Measurements from ENCODE around the gene ZC3H10. TPM values are rescaled to one million over a fixed set of nuclear protein-coding genes. Genes with fewer than 3 reads are reported as not detected.

Gene ZC3H10
- total RNA-seq, 1 experiment from 2014 or later = 8.7 TPM

DNA sequence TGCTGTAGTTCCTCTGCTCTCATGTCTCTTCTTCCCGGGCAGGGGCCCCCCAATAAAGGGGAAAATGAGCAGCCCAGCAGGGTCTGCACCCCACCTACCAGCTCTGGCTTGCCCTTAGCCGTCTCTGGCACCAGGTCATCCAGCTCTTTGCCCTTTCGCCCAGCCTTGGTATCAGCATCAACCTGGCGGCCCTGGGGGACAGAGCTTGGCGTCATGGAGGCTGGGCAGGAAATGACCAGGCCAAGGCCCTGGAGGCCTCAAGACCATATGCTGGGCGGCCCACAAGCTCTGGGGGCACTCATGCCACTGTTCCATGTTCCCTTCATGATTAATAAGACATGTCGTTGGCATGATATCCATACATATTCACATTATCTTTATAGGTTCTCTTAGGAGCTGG lies 54.8 kb downstream of the ZC3H10 start:
- H4K20me1 ChIP-seq (ENCODE audit: insufficient read depth) = no peaks in the 10 kb centered on the region
- H3K27ac ChIP-seq (ENCODE audit: low read depth, low read length) = no peak overlapping the region
- H3K4me2 ChIP-seq (ENCODE audit: low read length) = no peak overlapping the region
- TF ChIP-seq, protein P1, sequence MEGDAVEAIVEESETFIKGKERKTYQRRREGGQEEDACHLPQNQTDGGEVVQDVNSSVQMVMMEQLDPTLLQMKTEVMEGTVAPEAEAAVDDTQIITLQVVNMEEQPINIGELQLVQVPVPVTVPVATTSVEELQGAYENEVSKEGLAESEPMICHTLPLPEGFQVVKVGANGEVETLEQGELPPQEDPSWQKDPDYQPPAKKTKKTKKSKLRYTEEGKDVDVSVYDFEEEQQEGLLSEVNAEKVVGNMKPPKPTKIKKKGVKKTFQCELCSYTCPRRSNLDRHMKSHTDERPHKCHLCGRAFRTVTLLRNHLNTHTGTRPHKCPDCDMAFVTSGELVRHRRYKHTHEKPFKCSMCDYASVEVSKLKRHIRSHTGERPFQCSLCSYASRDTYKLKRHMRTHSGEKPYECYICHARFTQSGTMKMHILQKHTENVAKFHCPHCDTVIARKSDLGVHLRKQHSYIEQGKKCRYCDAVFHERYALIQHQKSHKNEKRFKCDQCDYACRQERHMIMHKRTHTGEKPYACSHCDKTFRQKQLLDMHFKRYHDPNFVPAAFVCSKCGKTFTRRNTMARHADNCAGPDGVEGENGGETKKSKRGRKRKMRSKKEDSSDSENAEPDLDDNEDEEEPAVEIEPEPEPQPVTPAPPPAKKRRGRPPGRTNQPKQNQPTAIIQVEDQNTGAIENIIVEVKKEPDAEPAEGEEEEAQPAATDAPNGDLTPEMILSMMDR (IDR thresholded peaks at IDR 0.05 in 2 of 3, conservative IDR thresholded peaks at IDR 0.05 in 1 of 3; ENCODE audit: borderline replicate concordance in 1 of 3, insufficient read depth in 1 of 3, low read depth in 2 of 3, low read length in 2 of 3) = no peak
- TF ChIP-seq SRF (IDR thresholded peaks at IDR 0.05; ENCODE audit: low read depth) = no peak
- ChIA-PET RAD21 (ENCODE audit: low non-redundant PET in 1 of 2, low total read pairs in 2 of 2, uncharacterized antibody in 2 of 2, unreplicated experiment in 2 of 2) (no interaction called here), POLR2A (no interaction called here), CTCF (no interaction called here)
- no peaks in the 10 kb centered on the region for H3K9me3 ChIP-seq (ENCODE audit: control insufficient read depth in 1 of 2, insufficient read depth in 1 of 2, low read depth in 1 of 2, low read length in 2 of 2)
- no peaks in the 10 kb centered on the region for H3K79me2 ChIP-seq (ENCODE audit: insufficient read depth, low read length)
- no peaks in the 10 kb centered on the region for H3K27me3 ChIP-seq (ENCODE audit: insufficient read depth, low read length)
- H3K4me1 ChIP-seq (ENCODE audit: control insufficient read depth in 1 of 2, insufficient read depth in 2 of 2, low read length in 2 of 2) = no peaks in the 10 kb centered on the region
- BruUV-seq (replicated peaks) = no TSS peak
- DNase-seq (ENCODE audit: low read depth, low spot score) (no peak), ATAC-seq (no peak)
- no peak overlapping the region for H2AFZ ChIP-seq (ENCODE audit: low read depth, low read length, poor library complexity, severe bottlenecking)
- H3K9me2 ChIP-seq (ENCODE audit: insufficient read depth) = no peaks in the 10 kb centered on the region
- peaks cover 42 to 48% of the 10 kb centered on the region in 2 experiments for H3K36me3 ChIP-seq (ENCODE audit: control insufficient read depth in 1 of 2, insufficient read depth in 2 of 2, low read length in 2 of 2)
- no peak overlapping the region for H3K9ac ChIP-seq (ENCODE audit: low read length)
- no peak overlapping the region for H3K4me3 ChIP-seq (replicated peaks in 1 of 2; ENCODE audit: low read depth in 1 of 2, low read length in 2 of 2)
- intact Hi-C loops (cut with micrococcal nuclease) = no loop called here

Other genes starting within 250 kb of the ZC3H10 start
- 24.8 TPM for gene PYM1, start 190.4 kb upstream of the ZC3H10 start, total RNA-seq (2021; ENCODE audit: unreplicated experiment)
- 58.3 TPM for gene DGKA, start 187.1 kb upstream of the ZC3H10 start, total RNA-seq (2021; ENCODE audit: unreplicated experiment)
- 5.8 TPM for gene PMEL, start 152.2 kb upstream of the ZC3H10 start, total RNA-seq (2021; ENCODE audit: unreplicated experiment)
- gene CDK2, start 151.4 kb upstream of the ZC3H10 start, total RNA-seq (2021; ENCODE audit: unreplicated experiment) = 90.9 TPM
- 44.5 TPM for gene RAB5B, start 144.2 kb upstream of the ZC3H10 start, total RNA-seq (2021; ENCODE audit: unreplicated experiment)
- 18.0 TPM for gene SUOX, start 121.0 kb upstream of the ZC3H10 start, total RNA-seq (2021; ENCODE audit: unreplicated experiment)
- 8.5 TPM for gene IKZF4, start 97.2 kb upstream of the ZC3H10 start, total RNA-seq (2021; ENCODE audit: unreplicated experiment)
- 70.2 TPM for gene RPS26, start 76.3 kb upstream of the ZC3H10 start, total RNA-seq (2021; ENCODE audit: unreplicated experiment)
- 39.7 TPM for gene ERBB3, start 38.1 kb upstream of the ZC3H10 start, total RNA-seq (2021; ENCODE audit: unreplicated experiment)
- gene PA2G4, start 13.7 kb upstream of the ZC3H10 start, total RNA-seq (2021; ENCODE audit: unreplicated experiment) = 302 TPM
- gene RPL41, start 1.6 kb upstream of the ZC3H10 start, total RNA-seq (2021; ENCODE audit: unreplicated experiment) = 4,327 TPM
- gene ESYT1, start 10.0 kb downstream of the ZC3H10 start, total RNA-seq (2021; ENCODE audit: unreplicated experiment) = 80.9 TPM
- 94.3 TPM for gene MYL6B, start 34.3 kb downstream of the ZC3H10 start, total RNA-seq (2021; ENCODE audit: unreplicated experiment)
- gene MYL6, start 40.1 kb downstream of the ZC3H10 start, total RNA-seq (2021; ENCODE audit: unreplicated experiment) = 554 TPM
- gene SMARCC2, start 71.2 kb downstream of the ZC3H10 start, total RNA-seq (2021; ENCODE audit: unreplicated experiment) = 99.7 TPM
- 40.6 TPM for gene RNF41, start 103.7 kb downstream of the ZC3H10 start, total RNA-seq (2021; ENCODE audit: unreplicated experiment)
- 52.9 TPM for gene NABP2, start 106.1 kb downstream of the ZC3H10 start, total RNA-seq (2021; ENCODE audit: unreplicated experiment)
- 0.66 TPM for gene SLC39A5, start 111.8 kb downstream of the ZC3H10 start, total RNA-seq (2021; ENCODE audit: unreplicated experiment)
- 56.6 TPM for gene ANKRD52, start 140.1 kb downstream of the ZC3H10 start, total RNA-seq (2021; ENCODE audit: unreplicated experiment)
- 11.7 TPM for gene COQ10A, start 148.7 kb downstream of the ZC3H10 start, total RNA-seq (2021; ENCODE audit: unreplicated experiment)
- 270 TPM for gene CS, start 182.1 kb downstream of the ZC3H10 start, total RNA-seq (2021; ENCODE audit: unreplicated experiment)
- 109 TPM for gene CNPY2, start 197.7 kb downstream of the ZC3H10 start, total RNA-seq (2021; ENCODE audit: unreplicated experiment)
- 75.0 TPM for gene PAN2, start 215.7 kb downstream of the ZC3H10 start, total RNA-seq (2021; ENCODE audit: unreplicated experiment)
- gene IL23A, start 220.6 kb downstream of the ZC3H10 start, total RNA-seq (2021; ENCODE audit: unreplicated experiment) = 0.59 TPM
- 53.1 TPM for gene STAT2, start 241.8 kb downstream of the ZC3H10 start, total RNA-seq (2021; ENCODE audit: unreplicated experiment)
- gene APOF, start 244.6 kb downstream of the ZC3H10 start, total RNA-seq (2021; ENCODE audit: unreplicated experiment) = 0.17 TPM